GM21723 (cell line): Measurements from ENCODE around the gene TMEM109.

Experiments
- ATAC-seq: cut with Tn5 transposase; IDR thresholded peaks from one replicate; pipeline ENCODE4 v1.9.1; 2021; ENCODE audit warnings: mild to moderate bottlenecking, moderate library complexity; ENCODE audit not compliant: unreplicated experiment

The TMEM109 gene

DNA sequence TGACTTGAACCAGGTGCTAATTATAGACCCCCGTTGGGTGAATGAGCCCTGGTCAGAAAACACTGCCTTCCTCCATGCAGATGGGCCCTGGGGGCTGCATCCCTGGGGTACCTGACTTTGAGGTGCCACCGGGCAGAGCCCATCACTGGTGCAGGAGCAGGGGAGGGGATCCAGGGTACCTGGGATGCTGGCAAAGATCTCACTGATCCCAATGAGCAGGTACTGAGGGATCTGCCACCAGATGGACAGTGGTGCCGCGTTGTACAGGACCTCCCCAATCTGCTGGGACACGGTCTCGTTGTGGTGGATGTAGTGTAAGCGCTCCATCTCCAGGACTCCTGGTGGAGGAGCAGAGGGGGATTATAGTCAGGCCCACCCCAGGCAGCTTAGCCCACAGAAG lies 25.3 kb downstream of the TMEM109 start:
- no peak for ATAC-seq

DNA sequence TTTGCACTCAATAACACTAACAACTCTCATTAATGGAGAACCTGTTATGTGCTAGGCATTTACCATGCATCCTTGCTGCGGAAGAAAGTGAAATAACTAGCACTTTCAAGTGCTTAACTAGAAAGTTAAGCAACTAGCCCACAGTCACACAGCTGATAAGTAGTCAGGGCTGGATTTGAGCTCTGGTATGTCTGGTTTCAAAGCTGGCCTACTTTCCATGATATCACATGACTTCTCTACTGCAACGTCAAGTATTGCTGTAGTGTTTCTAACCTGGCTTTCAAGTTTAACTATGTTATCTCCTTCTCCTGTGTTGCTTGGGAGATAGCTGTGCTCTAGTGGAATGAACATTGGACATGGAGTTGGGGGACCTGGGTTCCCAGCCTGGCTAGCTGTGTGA lies 25.9 kb downstream of the TMEM109 start:
- no peak for ATAC-seq

DNA sequence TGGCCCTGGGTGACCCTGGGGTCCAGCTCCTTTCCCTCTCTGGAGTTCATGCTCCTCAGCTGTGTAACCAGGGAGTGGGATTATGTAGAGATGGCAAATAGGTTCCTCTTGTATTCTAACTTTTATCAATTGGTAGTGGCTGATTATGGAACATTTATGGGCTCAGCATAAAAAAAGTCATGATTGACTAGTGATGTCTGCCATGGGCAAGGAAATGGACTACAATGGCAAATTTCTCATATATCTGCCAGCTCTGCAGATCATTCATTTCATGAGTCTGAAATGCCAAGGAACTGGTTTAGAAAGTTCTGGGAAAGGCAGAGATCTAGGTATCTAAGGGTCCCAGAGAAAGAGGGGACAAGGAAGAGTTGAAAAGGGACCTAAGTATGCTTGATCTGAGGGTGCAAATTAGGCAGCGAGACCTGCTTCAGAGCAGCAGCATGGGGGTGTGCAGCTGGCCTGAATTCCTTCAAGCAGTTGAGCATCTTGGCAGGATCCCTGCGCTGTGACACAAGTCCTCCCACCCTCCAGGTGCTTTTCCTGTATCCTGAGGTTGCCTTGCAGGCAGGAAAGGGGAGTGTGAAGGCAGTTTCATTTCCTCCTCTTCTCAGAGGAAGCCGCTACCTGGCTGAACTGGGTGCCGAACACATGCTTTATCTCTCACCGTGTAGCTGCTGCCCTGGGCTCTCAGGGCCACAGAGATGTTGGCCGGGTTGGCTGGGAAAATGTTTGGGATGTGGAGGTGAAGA lies 27.6 kb downstream of the TMEM109 start:
- ATAC-seq = no peak

DNA sequence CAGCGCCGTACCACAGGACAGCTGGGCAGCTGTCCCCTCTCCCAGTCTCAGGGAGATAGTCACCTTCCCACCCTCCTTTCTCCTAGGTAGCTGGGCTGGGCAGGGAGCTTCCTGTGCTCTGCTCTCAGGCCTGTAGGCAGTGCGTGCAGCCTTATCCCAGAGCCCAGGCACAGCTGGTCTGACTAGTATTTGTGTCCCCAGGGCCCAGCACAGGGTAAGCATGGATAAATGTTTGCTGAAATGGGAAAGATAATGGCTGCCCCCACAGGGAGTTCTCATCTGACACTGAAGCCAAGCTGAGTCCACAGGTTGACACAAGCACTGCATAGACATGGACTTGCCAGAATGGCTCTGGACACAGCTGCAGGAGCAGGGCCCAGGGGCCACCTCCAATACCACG lies 28.3 kb downstream of the TMEM109 start:
- no peak for ATAC-seq

DNA sequence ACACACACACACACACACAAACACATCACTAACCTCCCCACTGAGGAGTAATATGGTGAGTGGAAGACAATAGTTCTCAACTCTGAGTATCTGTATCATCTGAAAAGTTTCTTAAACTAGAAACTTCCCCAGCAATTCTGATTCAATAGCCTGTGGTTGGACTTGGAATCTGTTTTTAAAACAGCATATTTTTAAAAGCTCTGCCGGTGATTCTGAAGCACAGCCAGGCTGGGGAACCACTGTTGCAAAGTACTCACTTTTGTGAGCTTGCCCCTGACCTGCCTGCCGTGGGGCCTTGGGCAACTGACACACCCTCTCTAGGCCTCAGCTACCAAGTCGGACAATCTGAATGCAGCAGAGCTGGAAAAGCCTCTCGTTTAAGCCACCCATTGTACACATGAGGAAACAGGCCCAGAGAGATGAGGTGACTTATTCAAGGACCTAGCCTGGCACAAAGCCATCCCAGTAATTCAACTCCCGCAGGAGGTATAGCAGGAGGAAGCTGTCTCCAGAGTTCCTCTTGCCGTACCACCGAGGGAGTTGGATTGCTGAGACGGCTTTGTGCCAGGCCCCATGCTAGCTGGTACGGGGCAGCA lies 29.1 kb downstream of the TMEM109 start:
- no peak for ATAC-seq

DNA sequence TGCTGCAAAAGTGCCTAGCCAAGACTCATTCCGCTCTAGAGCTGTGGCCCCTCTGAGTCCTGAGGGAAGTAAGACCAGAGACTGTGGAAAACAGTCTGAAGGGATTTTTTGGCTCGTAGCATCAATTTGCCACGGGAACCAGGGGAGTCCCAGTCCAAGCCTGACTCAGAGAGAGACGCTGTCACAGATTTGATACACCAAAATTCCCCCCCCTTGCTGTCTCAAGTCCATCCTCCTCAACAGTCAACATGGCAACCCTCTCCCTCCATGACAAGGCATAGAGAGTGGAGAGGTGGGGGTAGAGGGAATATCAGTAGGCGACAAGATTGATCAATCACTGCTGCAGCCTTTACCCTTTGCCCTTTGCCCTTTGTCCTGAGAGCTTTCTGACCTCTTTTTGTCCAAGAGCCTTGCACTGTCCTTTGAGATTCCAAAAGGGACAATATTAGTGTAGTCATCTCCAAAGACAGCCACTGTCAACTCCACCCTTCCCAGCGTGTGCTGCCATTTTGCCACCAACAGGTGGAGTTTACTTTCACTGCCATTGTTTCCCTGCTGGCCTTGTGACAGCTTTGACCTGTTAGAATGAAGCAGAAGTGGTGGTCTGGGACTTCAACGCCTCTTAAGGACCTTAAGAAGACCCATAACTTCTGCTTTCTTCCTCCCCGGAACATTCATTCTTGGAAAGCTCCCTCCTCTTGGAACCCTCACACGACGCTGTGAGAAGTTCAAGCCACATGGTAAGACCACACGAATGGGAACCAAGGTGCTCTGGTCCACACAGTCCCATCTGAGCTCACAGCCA lies 30.7 kb downstream of the TMEM109 start:
- ATAC-seq = no peak

DNA sequence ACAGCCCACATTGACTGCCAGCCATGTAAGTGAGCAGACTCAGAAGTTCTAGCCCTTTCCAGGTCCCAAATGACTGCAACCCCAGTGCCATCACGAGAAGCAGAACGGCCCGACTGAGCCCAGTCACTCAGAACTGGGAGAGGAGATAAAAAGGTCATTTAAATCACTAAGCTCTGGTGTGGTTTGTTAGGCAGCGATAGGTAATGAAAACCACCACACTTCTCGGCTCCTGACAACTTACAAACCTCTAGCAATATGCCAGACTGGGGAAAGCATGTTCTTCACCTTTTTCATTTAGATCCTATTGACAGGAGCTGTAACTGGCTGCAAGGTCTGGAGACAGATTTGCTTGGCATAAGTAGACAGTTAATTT lies 31.3 kb downstream of the TMEM109 start:
- ATAC-seq = no peak

DNA sequence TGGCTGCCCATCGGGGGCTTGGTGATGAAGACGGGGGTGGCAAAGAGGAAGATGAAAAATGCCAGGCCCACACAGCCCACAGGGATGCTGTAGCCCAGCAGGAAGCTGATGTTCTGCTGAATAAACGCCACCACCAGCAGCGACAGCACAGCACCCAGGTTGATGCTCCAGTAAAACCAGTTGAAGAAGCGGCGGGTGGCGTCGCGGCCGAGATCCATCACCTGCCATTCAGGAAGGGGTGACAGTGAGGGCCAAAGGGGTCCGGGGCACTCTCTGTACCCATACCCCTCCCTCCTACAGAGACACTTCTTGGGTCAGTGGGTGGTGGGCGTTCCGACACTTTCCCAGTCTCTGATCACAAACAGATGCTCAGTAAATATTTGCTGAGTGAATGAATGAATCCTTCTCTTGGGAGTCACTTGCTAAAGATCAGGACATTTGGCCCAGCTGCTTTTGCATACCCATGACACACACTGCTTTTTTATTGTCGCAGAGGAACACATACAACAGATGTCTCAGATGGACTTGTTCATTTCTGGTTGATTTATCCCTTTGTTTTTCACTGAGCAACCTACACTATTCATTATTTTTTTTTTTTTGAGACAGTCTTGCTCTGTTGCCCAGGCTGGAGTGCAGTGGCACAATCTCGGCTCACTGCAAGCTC lies 32.8 kb downstream of the TMEM109 start:
- no peak for ATAC-seq

DNA sequence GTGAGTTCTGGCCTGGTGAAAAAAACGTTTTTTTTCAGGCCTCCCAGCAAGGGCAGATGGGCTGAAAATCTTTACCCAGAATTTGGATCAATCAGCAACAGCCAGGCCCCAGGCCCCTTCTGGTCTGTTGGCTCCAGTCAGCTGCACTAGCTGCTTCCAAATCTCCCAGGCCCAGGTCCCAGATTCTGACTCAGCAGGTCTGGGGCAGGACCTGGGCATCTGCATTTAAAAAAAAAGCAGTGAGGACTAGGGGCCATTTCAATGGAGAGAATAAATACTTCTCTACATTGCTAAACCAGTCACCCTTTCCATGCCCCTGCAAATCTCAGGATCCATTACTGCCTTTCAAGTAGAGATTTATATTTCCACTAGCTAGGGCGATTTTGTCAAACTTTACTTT lies 33.7 kb downstream of the TMEM109 start:
- ATAC-seq = no peak

DNA sequence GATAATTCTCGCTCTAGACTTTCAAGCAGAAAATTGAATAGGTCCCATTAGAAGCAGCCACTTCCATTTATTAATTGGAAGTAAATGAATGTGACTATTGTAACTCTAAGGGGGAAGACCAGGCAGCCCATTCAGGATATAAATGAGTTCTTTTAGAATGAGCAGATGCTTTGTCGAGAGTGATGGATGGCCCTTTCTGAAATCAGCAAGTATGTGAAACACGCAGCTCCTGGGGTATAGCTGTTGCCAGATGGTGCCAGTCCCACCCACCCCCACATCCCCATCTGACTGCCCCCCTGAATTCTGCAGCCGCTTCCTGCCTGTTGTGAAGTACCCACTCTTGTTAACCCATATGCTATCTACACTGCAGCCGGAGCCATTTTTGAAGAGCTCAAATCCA lies 34.3 kb downstream of the TMEM109 start:
- ATAC-seq = no peak

DNA sequence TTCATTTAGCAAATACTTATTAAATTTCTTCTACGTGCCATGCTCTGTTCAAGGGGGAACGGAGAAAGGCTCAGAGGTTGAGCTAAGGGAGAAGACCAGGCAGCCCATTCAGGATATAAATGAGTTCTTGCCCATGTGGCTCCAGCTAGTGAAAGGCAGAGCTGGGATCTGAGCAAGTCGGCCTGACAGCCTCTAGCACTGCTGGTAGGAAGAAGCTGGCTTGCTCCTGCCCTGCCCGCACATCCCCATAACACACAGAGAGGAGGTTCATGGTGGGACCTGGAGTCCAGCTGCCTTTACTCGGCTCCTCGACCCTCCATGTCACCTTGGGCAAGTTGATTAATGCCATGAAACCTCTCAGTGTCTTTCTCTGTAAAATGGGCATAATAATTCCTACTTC lies 36.1 kb downstream of the TMEM109 start:
- no peak for ATAC-seq

DNA sequence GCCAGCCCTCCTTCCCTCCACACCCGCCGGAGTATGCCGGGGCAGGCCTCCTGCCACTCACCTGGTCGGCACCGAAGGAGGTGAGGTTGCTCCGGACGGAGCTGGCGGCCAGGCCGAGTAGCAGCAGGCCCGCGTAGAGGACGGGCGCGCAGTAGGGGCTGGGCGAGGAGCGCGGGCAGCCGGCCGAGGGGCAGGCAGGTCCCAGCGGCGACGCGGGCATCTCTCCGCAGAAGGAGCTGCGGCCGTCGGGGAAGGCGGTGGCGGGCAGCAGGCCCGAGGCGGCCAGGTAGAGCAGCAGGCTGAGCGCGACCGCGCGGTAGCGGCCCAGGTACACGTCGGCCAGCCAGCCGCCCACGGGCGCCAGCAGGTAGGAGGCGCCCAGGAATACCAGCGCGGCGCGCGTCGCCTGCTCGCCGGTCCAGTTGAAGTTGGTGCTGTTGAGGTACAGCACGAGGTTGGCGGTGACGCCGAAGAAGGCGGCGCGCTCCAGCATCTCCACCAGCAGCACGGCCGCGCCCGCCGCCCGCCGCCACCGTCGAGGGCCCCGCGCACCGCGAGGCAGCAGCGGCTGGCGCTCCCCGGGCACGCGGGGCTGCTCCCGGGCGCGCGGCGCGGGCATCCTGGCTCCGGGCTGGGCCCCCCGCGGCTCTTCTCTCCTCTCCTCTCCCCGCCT lies 37.1 kb downstream of the TMEM109 start:
- ATAC-seq = no peak

DNA sequence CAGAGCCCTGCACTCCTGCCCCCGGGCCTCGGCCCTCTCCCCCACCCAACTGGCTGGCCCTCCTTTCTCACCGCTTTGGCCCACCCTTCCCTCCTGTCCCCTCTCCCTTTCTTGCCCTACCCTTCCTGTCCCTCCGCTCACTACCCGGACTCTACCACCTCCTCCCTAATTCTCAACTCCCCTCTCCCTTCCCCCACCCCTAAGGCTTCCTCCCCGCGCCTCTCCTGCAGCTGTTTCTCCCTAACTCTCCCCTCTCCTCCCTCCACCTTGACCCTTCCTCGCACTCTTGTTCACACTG lies 37.6 kb downstream of the TMEM109 start:
- ATAC-seq = no peak

DNA sequence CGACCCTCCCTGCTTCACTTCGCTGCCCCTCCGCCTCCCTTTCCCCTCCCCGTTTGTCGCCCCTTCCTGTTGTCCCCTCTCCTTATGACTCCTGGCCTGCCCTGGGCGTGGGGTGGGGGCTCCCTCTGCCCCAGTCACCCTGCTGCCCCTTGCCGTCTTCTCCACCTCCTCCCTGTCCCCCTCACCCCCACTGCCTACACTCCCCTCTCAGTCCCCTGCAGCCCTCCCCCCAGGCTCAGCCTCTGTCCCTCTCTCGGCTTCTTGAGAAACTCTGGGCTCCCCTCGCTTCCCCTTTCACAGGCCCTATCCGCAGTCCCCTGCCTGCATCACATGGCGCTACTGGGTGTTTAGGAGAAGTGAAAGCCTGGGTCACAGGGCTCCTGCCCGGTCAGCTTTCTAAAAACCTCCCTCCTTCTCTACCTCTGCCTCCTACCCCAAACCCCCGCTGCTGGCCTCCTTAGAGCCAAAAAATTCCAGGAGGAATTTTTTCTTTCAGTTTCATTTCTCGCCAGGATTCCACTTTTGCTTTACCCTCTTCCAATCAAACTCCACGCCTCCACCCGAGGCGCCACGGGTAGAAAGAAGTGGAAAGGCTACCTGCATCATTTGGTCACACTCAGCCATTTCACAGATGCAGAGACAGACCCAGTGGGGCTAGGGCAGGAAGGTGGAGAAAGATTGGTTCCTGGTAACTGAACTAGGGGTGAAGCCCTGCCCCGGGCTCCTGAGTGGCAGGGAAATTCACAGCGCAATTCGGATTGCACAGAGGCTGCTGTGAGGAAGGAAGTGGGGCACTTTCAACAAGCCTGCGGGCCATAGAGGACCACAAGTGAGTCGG lies 38.2 kb downstream of the TMEM109 start, which contains the start of gene SLC15A3:
Gene SLC15A3 (minus strand): TSS at position 273 of the 838 bp plus-strand sequence. CDS start 625 bp downstream, outside the sequence.
- peak; percentile 72 for ATAC-seq

DNA sequence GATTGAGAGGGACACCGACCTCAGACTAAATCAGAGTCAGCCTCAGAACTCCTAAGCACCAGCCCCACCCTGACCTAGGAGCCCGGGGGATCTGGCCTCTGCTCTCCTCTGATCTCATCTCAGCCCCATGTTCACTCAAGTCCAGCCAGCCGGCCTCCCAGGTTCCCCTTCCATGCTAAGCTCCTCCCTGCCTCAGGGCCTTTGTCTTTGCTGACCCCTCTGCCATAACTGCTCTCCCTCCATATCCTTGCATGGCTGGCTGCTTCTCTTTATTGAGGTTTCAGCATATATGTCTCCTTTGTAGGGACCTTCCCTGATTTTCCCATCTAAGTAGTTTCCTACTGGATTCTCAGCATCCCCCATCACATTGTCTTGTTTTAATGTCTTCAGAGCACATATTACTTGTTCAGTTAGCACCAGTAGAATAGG lies 38.8 kb downstream of the TMEM109 start:
- no peak for ATAC-seq

DNA sequence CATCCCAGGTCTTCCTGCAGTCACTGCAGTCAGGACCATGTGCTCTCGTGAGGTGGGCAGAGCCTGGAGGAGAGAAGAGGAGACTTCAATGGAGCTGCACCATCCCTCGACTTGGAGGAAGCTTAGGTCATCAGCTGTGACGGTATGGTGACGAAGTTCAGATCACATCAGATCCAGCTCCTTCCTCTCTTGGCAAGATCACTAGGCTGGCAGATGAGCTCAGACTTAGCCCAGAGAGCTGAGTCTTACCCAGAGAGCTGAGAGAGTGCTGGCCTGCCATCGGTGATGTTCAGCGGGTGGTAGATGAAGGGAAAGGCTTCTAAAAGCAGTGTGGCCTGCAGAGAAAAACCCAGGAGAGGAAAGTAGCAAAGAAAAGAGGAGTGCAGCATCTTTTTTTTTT lies 39.8 kb downstream of the TMEM109 start:
- ATAC-seq = no peak

DNA sequence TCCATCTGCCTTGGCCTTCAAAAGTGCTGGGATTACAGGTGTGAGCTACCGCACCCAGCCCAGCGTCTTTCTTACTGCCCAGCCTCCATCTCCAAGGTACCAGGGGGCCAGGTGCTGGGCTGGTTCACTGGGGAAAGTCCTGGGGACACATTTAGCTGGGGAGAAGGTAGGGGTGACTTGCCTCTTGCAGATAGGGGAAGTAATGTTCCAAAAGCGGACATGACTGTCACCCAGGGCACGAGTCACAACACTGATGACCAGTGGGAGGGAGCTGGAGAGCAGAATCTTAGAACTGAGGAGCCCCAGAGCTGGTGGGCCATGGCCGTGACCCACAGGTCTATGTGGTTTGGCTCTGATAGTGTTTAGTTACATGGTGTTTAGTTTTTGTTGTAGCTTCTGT lies 40.5 kb downstream of the TMEM109 start:
- no peak for ATAC-seq

DNA sequence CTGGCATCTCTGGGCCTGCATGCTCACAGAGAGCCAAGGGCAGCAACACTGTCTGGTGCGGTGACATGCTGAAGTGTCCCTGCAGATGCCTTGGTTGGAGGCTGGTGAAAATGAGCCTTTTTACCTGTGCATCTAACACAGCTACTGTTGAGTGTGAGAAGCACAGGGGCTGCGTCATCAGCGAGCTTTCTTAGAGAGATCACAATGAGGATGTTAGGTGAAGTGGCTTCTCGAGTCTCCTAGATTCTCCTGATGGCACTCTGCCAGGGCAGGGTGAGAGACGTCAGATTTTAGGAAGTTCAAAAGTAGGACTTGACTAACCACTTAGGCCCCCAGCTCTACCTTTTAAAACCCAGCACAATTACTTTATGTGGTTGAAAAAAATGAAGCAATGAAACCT lies 41.6 kb downstream of the TMEM109 start:
- ATAC-seq = no peak

DNA sequence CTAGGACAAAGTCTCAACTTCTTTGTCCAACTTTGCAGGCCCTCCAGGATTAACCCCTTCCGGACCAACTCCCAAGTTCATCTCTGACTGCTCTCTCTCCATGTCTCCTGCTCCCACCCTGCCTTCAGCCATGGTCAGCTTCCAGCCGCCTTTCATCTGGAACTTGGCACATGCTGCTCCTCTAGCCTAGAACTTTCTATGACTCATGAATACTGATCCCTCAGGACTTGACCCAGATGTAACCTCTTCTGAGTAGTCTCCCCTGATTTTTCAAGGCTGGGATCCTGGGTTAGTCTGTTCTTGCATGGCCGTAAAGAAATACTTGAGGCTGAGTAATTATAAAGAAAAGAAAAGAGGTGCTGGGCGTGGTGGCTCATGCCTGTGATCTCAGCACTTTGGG lies 43.2 kb downstream of the TMEM109 start:
- no peak for ATAC-seq

DNA sequence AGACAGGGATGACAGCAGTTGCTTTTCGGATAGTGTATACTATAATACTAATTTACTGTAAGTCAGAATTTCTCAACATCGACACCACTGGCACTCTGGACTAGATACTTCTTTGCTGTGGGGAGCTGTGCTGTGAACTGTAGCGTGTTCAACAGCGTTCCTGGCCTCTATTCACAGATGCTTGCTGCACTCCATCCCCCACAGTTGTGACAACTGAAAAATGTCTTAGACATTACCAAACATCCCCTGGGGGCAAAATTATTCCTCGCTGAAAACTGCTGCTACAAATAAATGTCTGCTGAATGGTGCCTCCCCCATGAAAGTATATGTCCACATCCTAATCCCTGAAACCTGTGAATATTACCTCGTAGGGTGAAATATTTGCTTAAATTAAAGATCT lies 45.5 kb downstream of the TMEM109 start:
- no peak for ATAC-seq
